CD4-positive, alpha-beta T cell treated with Interleukin-4 for 4 hours (primary cell): Measurements from ENCODE around the gene ZNF507.

Source experiments
- DNase-seq: peaks from one replicate; pipeline ENCODE4 v3.0.0-alpha.2; 2020

The ZNF507 gene

DNA sequence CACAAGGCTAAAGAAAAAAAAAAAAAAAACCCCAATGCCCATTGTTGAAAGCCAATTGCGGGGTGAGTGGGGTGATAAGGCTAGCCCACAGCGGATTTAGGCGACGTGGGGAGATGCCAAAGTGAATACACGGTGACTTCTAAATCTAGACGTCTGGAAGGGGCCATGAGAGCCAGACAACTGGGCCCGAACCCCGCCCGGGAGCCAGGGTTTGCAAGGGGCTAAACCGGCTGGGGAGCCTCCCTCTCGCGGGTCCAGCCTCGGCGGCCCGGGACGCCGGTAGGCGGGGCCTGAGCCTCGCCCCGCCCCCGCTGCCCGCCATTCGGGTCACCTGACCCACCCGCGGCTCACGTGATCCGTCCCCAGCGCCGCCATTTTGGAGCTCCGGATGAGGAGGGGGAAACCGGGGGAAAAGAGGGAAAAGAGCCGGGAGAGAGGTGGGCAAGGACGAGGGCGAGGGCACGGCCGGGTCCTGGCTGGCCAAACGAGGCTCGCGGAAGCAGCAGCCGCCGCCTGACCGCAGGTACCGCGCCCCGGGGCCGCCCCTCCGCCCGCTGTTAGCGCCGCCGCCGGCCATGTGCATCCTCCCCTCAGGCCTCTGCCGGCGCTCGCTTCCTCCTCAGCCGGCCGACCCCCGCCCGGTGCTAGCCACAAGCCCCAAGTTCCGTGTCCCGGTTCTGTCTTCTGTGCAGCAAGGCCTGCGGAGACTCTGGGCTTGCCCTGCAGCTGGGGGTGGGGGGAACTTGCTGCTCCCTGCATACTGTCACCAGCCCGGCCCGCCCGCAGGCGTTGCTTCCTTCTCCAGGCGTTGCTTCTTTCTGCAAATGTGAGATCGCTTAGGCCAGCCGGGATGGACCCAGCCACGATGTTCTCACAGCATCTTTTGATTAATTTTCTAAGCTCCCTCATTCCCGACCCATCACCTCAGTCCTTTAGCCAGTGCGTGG lies at the start of gene ZNF507:
Gene ZNF507, plus strand, starts transcription at position 350 of the 947 bp plus-strand sequence. CDS start 7,221 bp downstream, outside the sequence.
- peak; percentile 65 for DNase-seq

GRCh38 chr19:32296694-32297093 lies 48.7 kb upstream of the ZNF507 start:
- no peak for DNase-seq

- no peak for DNase-seq
Observed at GRCh38 chr19:32302778-32303177, 42.6 kb upstream of the ZNF507 start.

GRCh38 chr19:32303193-32303592 lies 42.2 kb upstream of the ZNF507 start:
- no peak for DNase-seq

DNA sequence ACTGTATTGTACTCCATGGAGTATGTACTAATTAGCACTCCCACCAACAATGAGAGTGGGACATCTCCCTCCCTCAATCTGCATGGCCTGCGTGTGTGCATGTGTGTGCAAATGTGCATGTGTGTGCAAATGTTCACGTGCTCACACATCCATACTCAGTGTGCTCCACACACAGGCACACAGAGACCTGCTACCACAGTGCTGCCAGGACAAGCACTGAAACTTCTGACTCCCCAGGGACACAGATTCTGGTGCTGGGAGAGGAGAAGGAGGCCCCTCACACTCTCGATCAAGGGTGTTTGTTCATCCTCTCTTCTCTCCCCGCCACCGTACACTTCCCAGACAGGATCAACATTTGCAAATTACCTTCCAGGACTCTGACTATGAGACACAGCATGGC lies 37.8 kb upstream of the ZNF507 start:
- DNase-seq: no peak

DNA sequence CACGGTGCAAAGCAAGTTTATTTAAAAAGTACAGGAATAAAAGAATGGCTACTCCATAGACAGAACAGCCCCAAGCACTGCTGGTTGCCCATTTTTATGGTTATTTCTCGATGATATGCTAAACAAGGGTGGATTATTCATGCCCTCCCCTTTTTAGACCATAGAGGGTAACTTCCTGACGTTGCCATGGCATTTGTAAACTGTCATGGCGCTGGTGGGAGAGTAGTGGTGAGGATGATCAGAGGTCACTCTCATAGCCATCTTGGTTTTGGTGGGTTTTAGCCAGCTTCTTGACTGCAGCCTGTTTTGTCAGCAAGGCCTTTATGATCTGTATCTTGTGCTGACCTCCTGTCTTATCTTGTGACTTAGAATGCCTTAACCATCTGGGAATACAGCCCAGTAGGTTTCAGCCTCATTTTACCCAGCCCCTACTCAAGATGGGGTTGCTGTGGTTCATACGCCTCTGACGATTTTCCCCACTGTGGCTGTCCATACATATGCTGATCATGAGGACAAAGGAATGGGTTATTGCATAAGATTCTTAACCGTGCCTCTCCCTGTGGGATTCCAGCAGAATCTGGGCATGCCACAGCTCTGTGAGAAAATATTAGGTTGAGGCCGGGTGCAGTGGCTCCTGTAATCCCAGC lies 36.9 kb upstream of the ZNF507 start:
- DNase-seq: no peak

- no peak for DNase-seq
Observed at GRCh38 chr19:32309711-32310390, 35.6 kb upstream of the ZNF507 start.

- no peak for DNase-seq
Observed at GRCh38 chr19:32311371-32311770, 34.0 kb upstream of the ZNF507 start.

DNA sequence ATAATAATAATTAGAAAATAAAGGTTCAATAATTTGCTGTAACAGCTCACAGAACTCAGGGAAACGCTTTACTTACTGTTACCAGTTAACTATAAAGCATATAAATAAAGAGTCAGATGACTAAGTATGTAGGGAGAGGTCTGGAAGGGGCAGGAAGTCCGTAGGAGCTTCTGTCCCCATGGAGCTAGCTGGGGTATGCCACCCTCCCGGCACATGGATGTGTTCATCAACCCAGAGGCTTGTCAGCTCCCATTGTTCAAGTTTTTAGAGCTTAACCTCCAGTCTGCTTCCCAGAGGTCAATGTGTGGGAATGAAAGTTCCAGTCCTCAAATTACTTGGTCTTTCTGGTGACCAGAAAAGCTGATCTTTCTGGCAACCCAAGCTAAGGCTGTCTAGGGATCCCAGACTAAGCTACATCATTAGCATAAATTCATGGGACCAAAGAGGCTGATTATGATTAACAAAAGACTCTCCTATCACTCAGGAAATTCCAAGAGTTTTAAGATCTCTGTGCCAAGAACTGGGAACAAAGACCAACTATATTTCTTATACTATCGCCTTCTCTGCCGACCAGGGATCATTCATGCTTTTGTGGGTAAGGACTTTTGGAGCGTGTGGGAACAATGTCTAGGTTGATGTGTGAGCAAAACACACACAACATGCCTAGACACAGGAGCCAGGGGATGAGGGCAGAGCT lies 31.7 kb upstream of the ZNF507 start:
- no peak for DNase-seq

GRCh38 chr19:32316034-32316433 lies 29.4 kb upstream of the ZNF507 start:
- no peak for DNase-seq

GRCh38 chr19:32317086-32317485 lies 28.3 kb upstream of the ZNF507 start:
- DNase-seq: no peak

- no peak for DNase-seq
Observed at GRCh38 chr19:32318884-32319520, 26.4 kb upstream of the ZNF507 start.

- no peak for DNase-seq
Observed at GRCh38 chr19:32322541-32322940, 22.9 kb upstream of the ZNF507 start.

GRCh38 chr19:32324631-32325285 lies 20.7 kb upstream of the ZNF507 start:
- no peak for DNase-seq

GRCh38 chr19:32330213-32330857 lies 15.1 kb upstream of the ZNF507 start:
- no peak for DNase-seq

GRCh38 chr19:32333227-32333626 lies 12.2 kb upstream of the ZNF507 start:
- DNase-seq: no peak

DNA sequence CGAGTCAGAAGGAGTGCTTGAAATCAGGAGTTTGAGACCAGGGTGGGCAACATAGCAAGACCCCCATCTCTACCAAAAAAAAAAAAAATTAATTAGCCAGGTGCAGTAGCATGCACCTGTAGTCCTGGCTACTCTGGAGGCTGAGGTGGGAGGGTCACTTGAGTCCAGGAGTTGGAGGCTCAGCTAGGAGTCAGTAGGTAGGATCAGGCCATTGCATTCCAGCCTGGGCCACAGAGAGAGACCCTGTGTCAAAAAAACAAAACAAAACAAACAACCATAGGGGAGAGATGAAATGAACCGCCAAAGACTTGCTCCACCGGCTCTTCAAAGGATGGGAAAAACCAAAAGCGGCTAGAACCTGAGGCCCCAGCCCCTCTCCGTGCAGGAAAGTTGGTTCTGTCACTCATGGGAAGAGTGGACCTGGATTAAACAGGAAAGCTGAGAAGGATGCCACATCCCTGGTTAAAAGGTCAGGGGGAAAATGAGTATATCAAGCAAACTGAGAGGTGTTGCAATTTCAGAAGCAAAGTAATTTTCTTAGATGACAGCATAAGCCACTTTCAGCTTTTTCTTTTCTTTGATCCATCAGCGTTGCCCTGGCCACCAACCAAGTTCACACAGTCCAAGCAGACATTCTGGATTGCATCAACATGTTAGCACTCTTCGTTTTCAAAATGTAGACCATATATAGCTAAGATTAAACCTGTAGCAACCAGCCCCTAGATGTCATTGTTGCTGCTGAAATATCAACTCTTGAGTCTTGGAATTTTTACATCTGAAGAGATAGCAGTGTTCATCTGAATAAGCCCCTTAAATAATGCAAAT lies 8.9 kb upstream of the ZNF507 start:
- DNase-seq: no peak

GRCh38 chr19:32337084-32337808 lies 8.2 kb upstream of the ZNF507 start:
- no peak for DNase-seq

DNA sequence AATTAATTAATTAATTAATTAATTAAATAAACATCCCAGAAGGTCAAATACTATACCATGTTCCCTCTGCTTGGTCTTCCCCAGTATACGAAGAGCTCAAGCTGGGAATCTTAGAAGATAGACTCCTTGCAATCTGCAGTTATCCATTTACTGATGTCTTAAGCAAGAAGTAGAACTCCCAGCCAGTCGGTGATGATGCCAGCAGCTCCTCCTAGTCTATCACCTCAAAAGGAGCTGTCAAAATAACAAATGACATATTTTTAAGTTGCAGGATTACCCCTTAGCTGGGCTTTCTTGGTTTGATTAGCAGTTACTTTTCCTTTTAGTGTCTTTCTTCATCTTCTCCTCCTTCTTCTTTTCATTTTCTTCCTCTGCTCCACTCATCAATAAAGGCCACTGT lies 6.0 kb upstream of the ZNF507 start:
- DNase-seq: no peak
